GM12872 (cell line): ENCODE measurements around the gene IRS4.

Experiments
- CTCF ChIP-seq: IDR thresholded peaks from 3 replicates; pipeline ENCODE4 v1.5.1; 2011; ENCODE audit warnings: low read depth, mild to moderate bottlenecking, low read length, moderate library complexity; ENCODE audit not compliant: insufficient read depth

IRS4 gene

DNA sequence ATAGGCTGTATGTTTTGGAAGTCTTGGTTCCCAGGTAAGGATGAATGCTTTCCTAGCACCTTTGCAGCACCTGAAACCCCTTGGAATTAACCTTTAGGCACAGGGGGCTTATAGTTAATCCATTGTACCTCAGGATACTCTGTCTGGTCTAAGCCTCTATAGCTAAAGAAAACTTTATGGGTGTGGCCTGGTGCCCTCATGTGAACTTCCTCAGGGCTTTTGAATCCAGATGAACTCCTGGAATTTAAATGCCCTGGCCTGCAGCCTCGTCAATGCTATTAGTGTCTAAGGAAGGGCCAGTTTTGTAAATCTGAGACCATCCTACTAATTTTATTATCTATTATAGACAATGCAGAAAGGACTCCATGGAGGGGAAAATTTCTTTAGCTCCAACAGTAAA lies 33.8 kb downstream of the IRS4 start:
- no peak for TF ChIP-seq CTCF

DNA sequence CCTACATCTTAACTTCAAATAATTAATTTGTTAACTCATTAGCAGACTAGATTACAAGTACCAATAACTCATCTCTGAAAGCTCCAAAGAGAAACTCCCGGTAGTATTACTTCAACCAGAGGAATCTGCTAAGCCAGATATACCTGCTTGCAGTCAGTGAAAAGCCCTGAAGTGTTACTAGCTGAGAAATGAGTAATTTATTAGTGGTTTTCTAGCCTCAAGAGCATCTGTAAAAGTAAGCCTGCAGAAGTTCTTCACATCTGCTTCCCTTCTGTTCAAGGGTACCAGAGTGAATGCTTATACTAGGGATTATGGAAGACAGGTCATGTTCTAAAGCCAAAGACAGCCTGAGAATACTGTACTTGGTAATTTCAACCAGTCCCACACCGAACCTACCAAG lies 34.7 kb downstream of the IRS4 start:
- no peak for TF ChIP-seq CTCF

DNA sequence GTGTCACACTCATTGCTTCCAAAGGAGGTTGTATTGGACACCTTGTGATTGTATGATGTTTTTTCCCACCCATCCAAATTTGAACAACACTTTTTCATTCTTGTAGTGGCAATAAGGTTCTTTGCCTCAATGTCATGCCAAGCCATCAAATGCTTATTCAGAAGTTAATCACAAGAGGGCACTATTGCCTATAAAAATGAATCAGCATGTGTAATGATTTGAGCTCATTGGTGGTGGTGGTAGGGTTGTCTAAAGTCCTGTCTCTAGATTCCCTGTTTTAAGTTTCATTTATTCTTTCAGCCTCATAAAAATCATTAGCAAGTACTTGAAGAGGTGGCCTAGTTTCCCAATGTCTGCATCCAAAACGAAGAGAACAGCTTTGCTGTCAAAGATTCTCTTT lies 37.0 kb downstream of the IRS4 start:
- peak; percentile 37; the same call in 1 of the 3 replicates for TF ChIP-seq CTCF

DNA sequence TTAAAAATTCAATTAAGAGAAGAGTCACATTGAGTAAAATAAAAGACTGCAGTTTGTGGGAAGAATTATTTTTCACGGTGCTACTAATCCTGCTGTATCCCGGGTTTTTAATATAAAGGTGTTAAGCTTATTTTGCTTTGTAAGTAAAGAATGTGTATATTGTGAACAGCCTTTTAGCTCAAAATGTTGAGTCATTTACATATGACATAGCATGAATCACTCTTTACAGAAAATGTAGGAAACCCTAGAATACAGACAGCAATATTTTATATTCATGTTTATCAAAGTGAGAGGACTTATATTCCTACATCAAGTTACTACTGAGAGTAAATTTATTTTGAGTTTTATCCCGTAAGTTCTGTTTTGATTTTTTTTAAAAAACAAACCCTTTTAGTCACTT lies 39.7 kb downstream of the IRS4 start:
- TF ChIP-seq CTCF: no peak
